GM21526 (cell line): ENCODE measurements around the gene CGB8.
"Not testable (repeated sequence)": the region's sequence is repeated elsewhere in the genome, so short reads cannot be mapped to it uniquely, and the experiment has no call there.

ENCODE experiments used
- ATAC-seq: cut with Tn5 transposase; IDR thresholded peaks from one replicate; pipeline ENCODE4 v1.9.1; 2021; ENCODE audit warnings: moderate library complexity; ENCODE audit not compliant: unreplicated experiment, low FRiP score

Gene CGB8

GRCh38 chr19:49065905-49066512 is 17.1 kb upstream of the CGB8 start:
- no peak for ATAC-seq

DNA sequence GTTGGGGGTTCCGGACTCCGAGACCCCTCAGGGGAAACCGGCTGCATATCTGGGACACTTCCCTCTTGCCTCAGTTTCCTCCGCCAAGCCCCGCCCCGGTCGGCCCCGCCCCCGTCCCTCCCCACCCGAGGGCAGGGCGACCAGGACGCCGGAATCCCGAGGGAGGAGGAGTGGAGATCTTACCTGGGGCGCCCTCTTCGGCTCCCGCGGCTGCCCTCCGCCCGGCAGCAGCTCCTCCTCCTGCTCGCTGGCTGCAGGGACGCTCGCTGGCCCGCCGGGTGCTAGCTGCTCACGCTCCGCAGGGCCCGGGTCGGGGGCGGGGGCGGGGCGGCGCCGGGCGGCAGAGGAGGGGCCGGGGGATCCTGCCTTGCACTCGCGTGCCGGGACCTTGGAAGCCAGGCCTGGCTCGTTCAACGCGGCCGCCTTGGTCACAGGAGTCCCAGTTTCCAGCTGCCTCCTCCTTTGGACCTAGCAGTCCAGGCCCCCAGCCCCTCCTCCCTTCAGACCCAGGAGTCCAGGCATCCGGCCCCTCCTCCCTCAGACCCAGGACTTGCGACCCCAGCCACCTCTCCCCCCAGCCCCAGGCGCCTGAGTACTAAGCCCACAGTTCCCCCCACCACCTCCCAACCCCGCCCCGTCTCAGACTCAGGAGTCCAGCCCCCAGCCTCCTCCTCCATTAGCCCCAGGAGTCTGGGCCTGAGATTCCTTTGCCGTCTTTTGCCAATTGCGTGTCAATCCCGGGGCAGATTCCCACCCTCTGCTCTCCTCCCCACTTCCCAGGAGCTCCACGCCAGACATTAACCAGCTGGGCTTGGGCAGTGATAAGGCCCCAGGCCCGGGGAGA is 16.1 kb upstream of the CGB8 start, which contains the start of gene NTF4:
TSS of gene NTF4 (minus strand) at position 51 of the 844 bp plus-strand sequence. CDS start 2,821 bp downstream, outside the sequence.
- no peak for ATAC-seq

- no peak for ATAC-seq
Measured at GRCh38 chr19:49064029-49064629, 15.2 kb upstream of the CGB8 start.

DNA sequence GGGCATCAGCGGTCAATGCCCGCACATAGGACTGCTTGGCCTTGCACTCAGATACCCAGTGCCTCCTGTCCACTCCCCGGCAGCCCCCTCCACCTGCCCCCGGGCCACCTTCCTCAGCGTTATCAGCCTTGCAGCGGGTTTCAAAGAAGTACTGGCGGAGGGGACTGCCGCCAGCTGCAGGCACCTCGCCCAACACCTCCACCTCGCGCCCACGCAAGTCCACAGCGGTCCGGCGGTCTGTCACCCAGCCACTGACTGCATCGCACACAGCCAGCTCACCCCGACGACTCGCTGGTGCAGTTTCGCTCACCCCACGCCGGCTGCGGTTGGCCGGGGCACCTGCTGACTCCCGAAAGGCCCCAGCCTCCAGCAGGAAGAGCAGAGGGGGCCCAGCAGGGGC is 12.5 kb upstream of the CGB8 start:
- no peak for ATAC-seq

GRCh38 chr19:49061000-49061399 is 12.1 kb upstream of the CGB8 start:
- ATAC-seq, result no peak

DNA sequence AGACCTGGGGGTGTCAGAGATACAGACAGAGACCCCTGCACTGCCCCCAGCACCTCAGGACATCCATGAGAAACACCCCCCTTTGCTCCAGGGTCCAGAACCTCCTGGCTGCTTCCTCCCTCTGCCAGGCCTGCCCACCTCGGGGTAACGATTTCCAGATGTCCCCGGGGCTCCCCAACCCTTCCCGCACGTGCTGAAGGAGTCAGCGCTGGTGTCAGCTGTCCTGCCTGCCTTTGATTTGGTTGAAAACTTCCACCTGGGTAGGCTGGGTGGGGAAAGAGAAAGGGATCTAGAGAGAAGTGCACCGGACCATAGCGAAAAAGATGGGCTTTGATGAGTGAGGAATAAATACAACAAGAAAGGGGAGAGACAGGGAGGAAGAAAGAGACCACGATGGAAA is 10.1 kb upstream of the CGB8 start:
- no peak for ATAC-seq

GRCh38 chr19:49058562-49058961 is 9.7 kb upstream of the CGB8 start:
- ATAC-seq, result no peak

DNA sequence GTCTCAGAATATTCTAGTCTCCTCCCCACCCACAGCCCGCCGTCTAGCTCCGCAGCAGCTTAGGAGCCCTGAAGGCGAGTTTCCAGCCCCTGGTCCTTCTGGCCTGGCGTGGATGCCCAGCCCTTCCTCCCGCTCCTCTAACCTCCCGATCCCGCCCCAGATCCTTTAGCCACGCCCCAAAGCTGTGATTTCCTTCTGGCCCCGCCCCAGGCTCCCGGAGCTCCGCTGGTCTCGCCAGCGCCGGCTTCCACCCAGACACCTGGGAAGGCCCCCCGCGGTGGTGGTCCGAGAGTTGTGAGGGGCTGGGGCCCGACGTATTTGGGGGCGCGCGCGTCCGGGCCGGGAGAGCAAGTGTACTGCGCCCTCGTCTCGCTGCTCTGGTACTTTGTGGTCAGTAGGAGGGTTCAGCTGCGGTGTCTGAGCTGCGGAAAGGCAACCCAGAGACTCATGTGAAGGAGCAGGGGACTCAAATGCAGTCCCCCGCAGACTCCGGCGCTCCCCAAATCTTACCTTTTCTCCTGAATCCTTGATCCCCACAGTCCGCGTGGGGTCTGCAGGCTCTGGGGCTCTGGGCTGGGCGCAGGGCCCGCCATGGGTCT is 8.8 kb upstream of the CGB8 start, which contains the start of gene CGB7:
TSS of gene CGB7 (minus strand) at position 114 of the 599 bp plus-strand sequence. CDS start 2,374 bp downstream, outside the sequence.
- ATAC-seq, result no peak

- ATAC-seq, result not testable (repeated sequence)
Measured at GRCh38 chr19:49056902-49057596, 8.1 kb upstream of the CGB8 start.

GRCh38 chr19:49056101-49056901 is 7.4 kb upstream of the CGB8 start:
- no peak for ATAC-seq

DNA sequence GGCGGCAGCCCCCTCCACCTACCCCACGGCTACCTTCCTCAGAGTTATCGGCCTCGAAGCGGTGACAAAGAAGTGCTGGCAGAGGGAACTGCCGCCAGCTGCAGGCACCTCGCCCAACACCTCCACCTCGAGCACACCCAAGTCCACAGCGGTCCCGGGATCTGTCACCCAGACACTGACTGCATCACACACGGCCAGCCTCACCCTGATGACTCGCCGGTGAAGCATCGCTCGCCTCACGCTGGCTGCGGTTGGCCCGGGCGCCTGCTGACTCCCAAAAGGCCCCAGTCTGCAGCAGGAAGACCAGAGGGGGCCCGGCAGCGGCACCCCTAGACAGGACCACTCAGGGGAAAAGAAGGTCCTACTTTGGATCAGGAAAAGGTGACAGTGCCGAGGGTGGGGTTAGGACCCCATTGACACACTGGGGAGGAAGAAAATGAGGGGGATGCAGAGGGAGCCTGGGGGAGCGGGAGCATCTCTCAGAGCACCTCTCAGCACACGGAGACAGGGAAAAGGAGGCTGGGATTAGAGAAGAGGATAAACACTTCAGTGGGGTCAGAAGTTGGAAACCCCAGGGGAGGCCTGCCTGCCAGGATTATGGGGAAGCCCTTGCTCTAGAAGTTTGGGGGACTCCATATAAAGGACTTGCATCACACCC is 1.6 kb upstream of the CGB8 start:
- ATAC-seq, result not testable (repeated sequence)

- not testable (repeated sequence) for ATAC-seq
Measured at GRCh38 chr19:49049834-49050233, 923 bp upstream of the CGB8 start.

DNA sequence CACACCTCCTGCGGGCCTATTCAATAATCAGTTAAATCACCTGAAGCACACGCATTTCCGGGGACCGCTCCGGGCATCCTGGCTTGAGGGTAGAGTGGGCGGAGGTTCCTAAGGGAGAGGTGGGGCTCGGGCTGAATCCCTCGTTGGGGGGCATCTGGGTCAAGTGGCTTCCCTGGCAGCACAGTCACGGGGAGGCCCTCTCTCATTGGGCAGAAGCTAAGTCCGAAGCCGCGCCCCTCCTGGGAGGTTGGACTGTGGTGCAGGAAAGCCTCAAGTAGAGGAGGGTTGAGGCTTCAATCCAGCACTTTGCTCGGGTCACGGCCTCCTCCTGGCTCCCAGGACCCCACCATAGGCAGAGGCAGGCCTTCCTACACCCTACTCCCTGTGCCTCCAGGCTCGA is 5.4 kb downstream of the CGB8 start, which contains the start of gene CGB5:
TSS of gene CGB5 (plus strand) at position 301 of the 400 bp plus-strand sequence. CDS start 362 bp downstream, outside the sequence.
- ATAC-seq, result not testable (repeated sequence)

DNA sequence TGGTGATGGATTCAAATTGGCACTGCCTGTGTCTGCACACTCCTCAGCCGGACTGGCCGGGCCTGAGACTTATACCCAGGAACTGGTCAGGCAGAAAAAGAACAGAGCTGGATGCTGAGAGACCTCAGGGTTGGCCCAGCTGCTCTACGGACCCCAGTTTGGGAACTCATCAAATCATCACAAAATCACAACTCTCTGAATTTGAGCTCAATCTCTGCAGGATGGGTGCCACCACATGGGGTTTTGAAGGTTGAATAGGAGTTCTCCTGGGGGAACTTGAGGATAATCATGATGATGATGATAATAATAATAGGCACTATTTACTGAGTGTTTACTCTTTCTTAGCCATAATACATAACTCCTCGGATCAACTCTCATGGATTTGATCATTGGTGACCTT is 6.2 kb downstream of the CGB8 start:
- ATAC-seq, result not testable (repeated sequence)

- no peak for ATAC-seq
Measured at GRCh38 chr19:49042177-49042576, 6.7 kb downstream of the CGB8 start.

DNA sequence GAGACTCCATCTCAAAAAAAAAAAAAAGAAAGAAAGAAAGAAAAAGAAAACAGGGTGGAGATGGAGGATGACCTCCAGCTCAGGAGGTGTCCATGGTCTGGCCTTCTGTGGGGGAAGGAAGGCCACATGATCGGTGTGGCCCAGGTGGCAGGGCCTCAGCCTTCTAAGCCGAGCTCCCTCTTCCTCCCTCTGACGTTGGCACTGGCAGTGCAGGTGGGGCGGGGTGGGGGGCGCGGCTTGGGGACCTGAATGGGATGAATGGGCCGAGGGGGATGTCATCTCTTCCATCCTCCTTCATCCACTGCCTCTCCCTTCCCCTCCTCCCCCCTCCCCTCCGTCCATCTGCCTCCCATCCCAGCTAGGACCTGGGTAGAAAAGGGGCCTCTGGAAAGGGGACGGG is 9.2 kb downstream of the CGB8 start:
- ATAC-seq, result not testable (repeated sequence)

DNA sequence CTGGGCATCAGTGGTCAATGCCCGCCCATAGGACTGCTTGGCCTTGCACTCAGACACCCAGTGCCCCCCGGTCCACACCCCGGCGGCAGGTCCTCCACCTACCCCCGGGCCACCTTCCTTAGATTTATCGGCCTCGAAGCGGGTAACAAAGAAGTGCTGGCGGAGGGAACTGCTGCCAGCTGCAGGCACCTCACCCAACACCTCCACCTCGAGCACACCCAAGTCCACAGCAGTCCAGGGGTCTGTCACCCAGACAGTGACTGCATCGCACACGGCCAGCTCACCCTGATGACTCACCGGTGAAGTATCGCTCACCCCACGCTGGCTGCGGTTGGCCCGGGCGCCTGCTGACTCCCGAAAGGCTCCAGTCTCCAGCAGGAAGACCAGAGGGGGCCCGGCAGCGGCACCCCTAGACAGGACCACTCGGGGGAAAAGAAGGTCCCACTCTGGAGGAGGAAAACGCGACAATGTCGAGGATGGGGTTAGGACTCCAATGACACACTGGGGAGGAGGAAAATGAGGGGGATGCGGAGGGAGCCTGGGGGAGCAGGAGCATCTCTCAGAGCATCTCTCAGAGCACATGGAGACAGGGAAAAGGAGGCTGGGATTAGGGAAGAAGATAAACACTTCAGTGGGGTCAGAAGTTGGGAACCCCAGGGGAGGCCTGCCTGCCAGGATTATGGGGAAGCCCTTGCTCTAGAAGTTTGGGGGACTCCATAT is 10.2 kb downstream of the CGB8 start:
- ATAC-seq, result not testable (repeated sequence)

DNA sequence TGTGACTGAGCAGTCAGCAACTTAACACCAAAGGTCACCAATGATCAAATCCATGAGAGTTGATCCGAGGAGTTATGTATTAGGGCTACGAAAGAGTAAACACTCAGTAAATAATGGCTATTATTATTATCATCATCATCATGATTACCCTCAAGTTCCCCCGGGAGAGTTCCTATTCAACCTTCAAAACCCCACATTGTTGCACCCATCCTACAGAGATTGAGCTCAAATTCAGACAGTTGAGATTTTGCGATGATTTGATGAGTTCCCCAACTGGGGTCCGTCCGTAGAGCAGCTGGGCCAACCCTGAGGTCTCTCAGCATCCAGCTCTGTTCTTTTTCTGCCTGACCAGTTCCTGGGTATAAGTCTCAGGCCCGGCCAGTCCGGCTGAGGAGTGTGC is 10.8 kb downstream of the CGB8 start:
- ATAC-seq, result not testable (repeated sequence)
